OCI-LY7 (cell line): Measurements from ENCODE around the gene USP28. TPM values are rescaled to one million over a fixed set of nuclear protein-coding genes. Genes with fewer than 3 reads are reported as not detected.
A peak's percentile ranks its signal among the peaks of the same experiment; 100 is the strongest.
"Not testable (repeated sequence)": the region's sequence is repeated elsewhere in the genome, so short reads cannot be mapped to it uniquely, and the experiment has no call there.

Source experiments
- BruUV-seq: library from RNA; stranded (reverse); fragments of 400-500 nt; replicated peaks from 2 replicates; lab custom pipeline; 2021; lab: Mats Ljungman, UMichigan
- CTCF ChIA-PET: fragments of 300-600 bp; sonication (Branson Sonifier 250); formaldehyde crosslinking; loops from one replicate; lab custom pipeline; 2022; ENCODE audit warnings: antibody characterized with exemption; ENCODE audit not compliant: unreplicated experiment; lab: Charles Lee
- POLR2A ChIA-PET: fragments of 300-600 bp; sonication (Branson Sonifier 250); formaldehyde crosslinking; loops from one replicate; lab custom pipeline; 2022; ENCODE audit warnings: antibody characterized with exemption; lab: Charles Lee
- DNase-seq: peaks from one replicate; pipeline ENCODE4 v3.0.0-alpha.2; 2015; ENCODE audit warnings: low spot score
- H2AFZ ChIP-seq: fragments of 200-600 bp; sonication (generic), shearing (Covaris generic); 2 replicates; pipeline ENCODE4 v1.6.1; 2014; ENCODE audit warnings: mild to moderate bottlenecking, antibody characterized with exemption, low read length, moderate library complexity
- H3K27ac ChIP-seq: fragments of 200-600 bp; sonication (generic); 2 replicates; pipeline ENCODE4 v1.5.1; 2014; ENCODE audit warnings: mixed run types, low read depth, mild to moderate bottlenecking, moderate library complexity, low read length, inconsistent platforms; ENCODE audit not compliant: poor library complexity, severe bottlenecking
- H3K36me3 ChIP-seq: fragments of 200-600 bp; sonication (generic); 2 replicates; pipeline ENCODE4 v1.6.1; 2014; ENCODE audit warnings: mild to moderate bottlenecking, antibody characterized with exemption, low read length, moderate library complexity, mixed read lengths; ENCODE audit not compliant: insufficient read depth
- H3K4me1 ChIP-seq: fragments of 200-600 bp; sonication (generic); 2 replicates; pipeline ENCODE4 v1.5.1; 2014; ENCODE audit warnings: mild to moderate bottlenecking, low read length; ENCODE audit not compliant: insufficient read depth, poor library complexity, severe bottlenecking
- H3K4me2 ChIP-seq: fragments of 200-600 bp; sonication (generic); 2 replicates; pipeline ENCODE4 v1.6.1; 2014; ENCODE audit warnings: mild to moderate bottlenecking, low read length
- H3K4me3 ChIP-seq: fragments of 200-600 bp; sonication (generic); 2 replicates; pipeline ENCODE4 v1.5.1; 2014; ENCODE audit warnings: mild to moderate bottlenecking, low read depth, low read length; ENCODE audit not compliant: poor library complexity, severe bottlenecking
- H3K79me2 ChIP-seq: fragments of 200-600 bp; sonication (generic); 2 replicates; pipeline ENCODE4 v1.6.1; 2016; ENCODE audit warnings: low read depth, mild to moderate bottlenecking, low read length, moderate library complexity, mixed read lengths; ENCODE audit not compliant: insufficient read depth
- H3K9me2 ChIP-seq: fragments of 200-600 bp; sonication (generic); 2 replicates; pipeline ENCODE4 v1.6.1; 2016; ENCODE audit warnings: mild to moderate bottlenecking, low read length, mixed read lengths; ENCODE audit not compliant: insufficient read depth
- H3K9me3 ChIP-seq: fragments of 200-600 bp; sonication (generic); 2 replicates; pipeline ENCODE4 v1.6.1; 2014; ENCODE audit warnings: mild to moderate bottlenecking, mixed run types, low read length, mixed read lengths
- H4K20me1 ChIP-seq: fragments of 200-600 bp; sonication (generic); 2 replicates; pipeline ENCODE4 v1.6.1; 2014; ENCODE audit warnings: mild to moderate bottlenecking, antibody characterized with exemption, low read length, moderate library complexity, mixed read lengths; ENCODE audit not compliant: insufficient read depth
- EZH2phosphoT487 ChIP-seq: fragments of 200-600 bp; sonication (generic); IDR thresholded peaks from 2 replicates; pipeline ENCODE4 v1.6.1; 2018; ENCODE audit warnings: low read depth, borderline replicate concordance, mild to moderate bottlenecking, mixed run types, antibody characterized with exemption, low read length, moderate library complexity, mixed read lengths
- intact Hi-C: fragments of 100-400 bp; cut with micrococcal nuclease; formaldehyde crosslinking; loops from one replicate; pipeline ENCODE4 v1.10.0; 2022; ENCODE audit not compliant: unreplicated experiment
- total RNA-seq, 2 experiments: library from RNA; depleted of rRNA in 1 of 2; stranded (reverse); fragments of >200 nt in 1 of 2; shearing (Covaris generic) in 1 of 2; gene quantifications; 2 replicates each; pipeline ENCODE4 v1.2.3, GENCODE V29; 2014 to 2022
- TF ChIP-seq, protein P1 (sequence below): fragments of 200-600 bp; sonication (generic); conservative IDR thresholded peaks from 2 replicates; pipeline ENCODE4 v1.5.1; 2014; ENCODE audit warnings: mild to moderate bottlenecking, antibody characterized with exemption, low read length, moderate library complexity, mixed read lengths

Gene USP28
- total RNA-seq, 2 experiments from 2014 or later: 26.8 to 37.1 TPM

DNA sequence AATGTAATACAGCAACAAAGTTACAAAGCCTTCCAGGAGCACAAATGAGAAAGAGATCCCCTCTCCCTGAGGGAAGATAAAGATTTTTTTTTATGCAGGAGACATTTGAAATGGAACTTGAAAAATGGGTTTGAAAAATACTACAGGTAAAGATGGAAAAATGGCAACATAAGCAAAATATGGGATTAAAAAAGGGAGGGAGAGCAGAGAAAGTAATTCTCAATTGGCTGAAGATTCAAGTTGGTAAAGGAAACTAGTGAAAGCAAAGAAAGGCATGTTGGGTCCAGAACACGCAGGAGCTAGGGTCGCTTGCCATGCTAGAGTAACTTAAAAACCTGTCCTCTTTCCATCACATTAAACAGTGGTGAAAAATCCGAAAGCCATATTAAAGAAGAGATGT is 103.4 kb downstream of the USP28 start:
- POLR2A ChIA-PET: interaction anchor here (0.7 kb wide), 1 partner anchor 12 kb away, joined by 3 read pairs; no protein-coding TSS in a partner anchor

GRCh38 chr11:113764527-113765219 is 110.7 kb downstream of the USP28 start:
- peaks cover 75% of the 10 kb centered on the region for H3K36me3 ChIP-seq
- TF ChIP-seq, protein P1, sequence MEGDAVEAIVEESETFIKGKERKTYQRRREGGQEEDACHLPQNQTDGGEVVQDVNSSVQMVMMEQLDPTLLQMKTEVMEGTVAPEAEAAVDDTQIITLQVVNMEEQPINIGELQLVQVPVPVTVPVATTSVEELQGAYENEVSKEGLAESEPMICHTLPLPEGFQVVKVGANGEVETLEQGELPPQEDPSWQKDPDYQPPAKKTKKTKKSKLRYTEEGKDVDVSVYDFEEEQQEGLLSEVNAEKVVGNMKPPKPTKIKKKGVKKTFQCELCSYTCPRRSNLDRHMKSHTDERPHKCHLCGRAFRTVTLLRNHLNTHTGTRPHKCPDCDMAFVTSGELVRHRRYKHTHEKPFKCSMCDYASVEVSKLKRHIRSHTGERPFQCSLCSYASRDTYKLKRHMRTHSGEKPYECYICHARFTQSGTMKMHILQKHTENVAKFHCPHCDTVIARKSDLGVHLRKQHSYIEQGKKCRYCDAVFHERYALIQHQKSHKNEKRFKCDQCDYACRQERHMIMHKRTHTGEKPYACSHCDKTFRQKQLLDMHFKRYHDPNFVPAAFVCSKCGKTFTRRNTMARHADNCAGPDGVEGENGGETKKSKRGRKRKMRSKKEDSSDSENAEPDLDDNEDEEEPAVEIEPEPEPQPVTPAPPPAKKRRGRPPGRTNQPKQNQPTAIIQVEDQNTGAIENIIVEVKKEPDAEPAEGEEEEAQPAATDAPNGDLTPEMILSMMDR: no peak
- H3K79me2 ChIP-seq: no peaks in the 10 kb centered on the region
- H3K4me2 ChIP-seq: no peak overlapping the region
- no TSS peak for BruUV-seq
- H3K9me2 ChIP-seq: no peaks in the 10 kb centered on the region
- ChIA-PET CTCF (no interaction called here), POLR2A (no interaction called here)
- no peaks in the 10 kb centered on the region for H3K9me3 ChIP-seq
- no peak overlapping the region for H3K4me3 ChIP-seq
- H3K27ac ChIP-seq: no peak overlapping the region
- no peaks in the 10 kb centered on the region for H3K4me1 ChIP-seq
- no peak overlapping the region for H2AFZ ChIP-seq
- intact Hi-C loops: no loop called here
- DNase-seq: no peak
- H4K20me1 ChIP-seq: 0 out of 2 replicates have a peak, but pooled peaks cover 4% of the 10 kb centered on the region

More for the DNA sequence above, 103.4 kb downstream of the USP28 start:
- Histone ChIP-seq H3K4me2 (peak overlapping the region; percentile 72), H3K4me3 (peak overlapping the region; percentile 99), H3K9me3 (no peaks in the 10 kb centered on the region), H3K27ac (no peak overlapping the region), H4K20me1 (no peaks in the 10 kb centered on the region), H3K79me2 (peaks cover 24% of the 10 kb centered on the region; the same call in 1 of the 2 replicates), H2AFZ (no peak overlapping the region), H3K9me2 (no peaks in the 10 kb centered on the region), H3K4me1 (peaks cover 15% of the 10 kb centered on the region), H3K36me3 (peaks cover 43% of the 10 kb centered on the region)
- no peak for TF ChIP-seq EZH2phosphoT487
- no TSS peak for BruUV-seq
- CTCF ChIA-PET: no interaction called here
- DNase-seq: no peak
- intact Hi-C loops: loop anchor here (2.0 kb wide), 1 partner anchor 103 kb away; the partner anchor contains the start of gene USP28

- H3K9me2 ChIP-seq, DNase-seq, BruUV-seq, H3K79me2 ChIP-seq, H2AFZ ChIP-seq, H4K20me1 ChIP-seq, H3K4me1 ChIP-seq, POLR2A ChIA-PET, CTCF ChIA-PET, intact Hi-C loops, H3K9me3 ChIP-seq, H3K27ac ChIP-seq, H3K4me2 ChIP-seq, H3K4me3 ChIP-seq: not testable (repeated sequence)
- H3K36me3 ChIP-seq: peaks cover 78% of the 10 kb centered on the region
Observed at GRCh38 chr11:113763040-113763439, 112.3 kb downstream of the USP28 start.
